GM19452 (cell line): Measurements from ENCODE around the gene TNP2.
A peak's percentile ranks its signal among the peaks of the same experiment; 100 is the strongest.

Experiments used
- ATAC-seq: cut with Tn5 transposase; IDR thresholded peaks from one replicate; pipeline ENCODE4 v1.9.1; 2021; ENCODE audit not compliant: unreplicated experiment

TNP2 gene

DNA sequence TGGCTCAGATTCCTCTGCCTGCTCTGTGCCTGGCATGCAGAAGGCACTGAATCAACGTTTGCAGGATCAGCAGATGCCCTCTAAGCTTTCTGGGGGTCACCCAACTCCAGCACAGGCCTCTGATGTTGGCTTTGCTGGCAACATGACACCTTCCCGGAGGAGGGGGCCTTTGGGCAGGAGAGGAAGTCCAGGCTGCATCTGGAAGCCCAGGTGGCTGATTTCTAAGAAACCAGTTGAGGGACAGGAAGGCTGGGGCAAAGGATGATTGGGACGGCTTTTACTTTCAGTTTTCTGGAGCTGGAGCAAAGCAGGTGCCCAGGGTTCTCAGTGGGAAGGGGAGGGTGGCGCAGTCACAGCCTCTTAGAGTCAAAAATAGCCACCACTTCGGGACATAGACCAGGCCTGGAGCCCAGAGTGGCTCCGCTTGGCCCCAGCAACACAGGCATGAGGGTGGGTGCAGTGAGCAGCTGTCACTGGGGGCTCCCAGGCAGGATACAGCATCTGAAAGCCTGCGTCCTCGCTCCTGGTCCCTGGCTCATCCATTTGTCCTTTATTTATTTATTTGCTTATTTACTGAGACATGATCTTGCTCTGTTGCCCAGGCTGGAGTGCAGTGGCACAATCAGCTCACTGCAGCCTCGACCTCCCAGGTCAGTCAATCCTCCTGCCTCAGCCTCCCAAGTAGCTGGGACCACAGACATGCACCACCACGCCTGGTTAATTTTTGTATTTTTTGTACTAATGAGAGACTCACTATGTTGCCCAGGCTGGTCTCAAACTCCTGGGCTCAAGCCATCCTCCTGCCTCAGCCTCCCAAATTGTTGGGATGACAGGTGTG is 28.3 kb downstream of the TNP2 start:
- no peak for ATAC-seq

- ATAC-seq, result no peak
These were observed 29.2 kb downstream of the TNP2 start for GRCh38 chr16:11239644-11240632.

DNA sequence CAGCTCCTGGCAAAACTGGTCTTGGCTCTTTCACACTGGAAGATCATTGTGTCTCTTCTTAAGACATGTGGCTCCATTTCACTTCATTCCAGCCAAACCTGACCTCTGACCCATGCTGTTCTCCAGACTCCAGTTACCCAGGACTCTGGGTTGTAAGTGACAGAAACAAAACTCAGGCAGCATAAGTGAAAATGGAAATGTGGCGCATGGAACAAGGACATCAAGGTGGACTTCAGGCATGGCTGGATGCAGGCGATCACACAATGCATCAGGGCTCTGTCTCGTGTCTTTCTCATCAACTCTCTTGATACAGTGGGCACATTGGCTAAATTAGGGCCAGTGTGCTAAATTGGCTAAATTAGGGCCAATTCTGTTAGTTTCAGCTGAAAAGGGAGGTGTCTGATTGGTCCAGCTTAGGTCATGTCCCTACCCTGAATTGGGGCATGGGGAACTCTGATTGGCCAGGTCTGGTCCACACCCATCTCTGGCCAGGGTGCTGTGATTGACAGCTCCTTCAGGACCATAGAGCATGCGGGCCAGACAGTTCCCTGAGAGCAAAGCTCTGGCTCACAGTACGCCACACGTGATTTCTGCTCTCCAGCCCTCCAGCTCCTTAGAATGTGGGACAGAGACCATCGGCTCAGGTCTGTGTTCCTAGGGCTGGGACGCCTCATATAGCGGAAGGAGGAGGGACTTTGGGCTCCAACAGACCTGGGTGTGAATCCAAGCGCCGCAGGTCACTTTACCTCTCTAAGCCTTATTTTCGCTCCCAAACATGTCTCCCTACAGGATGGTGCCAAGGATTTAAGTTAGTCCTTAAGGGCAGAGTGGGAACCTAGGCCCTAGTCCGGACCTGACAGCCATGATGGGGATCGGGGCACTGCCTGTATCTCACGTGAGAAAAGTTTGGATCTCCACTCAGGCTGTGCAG is 30.6 kb downstream of the TNP2 start:
- ATAC-seq, result no peak

DNA sequence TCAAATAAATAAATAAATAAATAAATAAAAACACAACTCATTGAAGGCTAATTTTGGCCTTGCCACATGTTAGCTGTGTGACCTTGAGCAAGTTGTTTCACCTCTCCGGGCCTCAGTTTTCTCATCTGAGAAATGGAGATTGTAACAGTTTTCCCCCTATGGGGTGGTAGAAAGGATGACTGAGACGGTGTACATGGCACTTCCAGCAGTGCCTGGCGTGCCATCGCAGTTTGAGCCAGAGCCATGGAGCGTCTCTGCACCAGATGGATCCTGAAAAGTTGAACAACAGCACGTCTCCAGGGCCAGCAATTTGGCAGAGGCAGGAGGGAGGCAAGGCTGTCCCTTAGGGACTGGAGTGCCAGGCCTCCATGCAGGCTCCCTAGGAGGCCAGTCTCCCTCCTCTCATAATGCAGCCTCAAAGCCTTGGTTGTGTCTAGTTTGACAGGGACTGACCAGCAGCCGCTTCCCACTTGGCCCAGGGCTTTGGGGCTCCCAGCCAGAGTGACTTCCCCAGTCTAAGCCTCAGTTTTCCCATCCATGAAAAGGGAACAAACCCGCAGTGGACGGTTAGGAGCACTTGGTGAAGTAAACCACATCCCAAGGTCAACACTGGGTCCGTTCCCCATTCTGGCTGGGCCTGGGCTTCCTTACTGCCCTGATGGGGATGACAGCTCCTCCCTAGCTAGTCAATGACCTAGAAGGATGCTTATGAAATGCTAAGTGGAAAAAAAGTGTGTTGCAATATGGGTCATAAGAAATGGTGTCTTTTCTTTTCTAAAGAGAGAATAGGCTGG is 32.5 kb downstream of the TNP2 start:
- no peak for ATAC-seq

- ATAC-seq, result no peak
These were observed 33.5 kb downstream of the TNP2 start for GRCh38 chr16:11235703-11235991.

GRCh38 chr16:11234884-11235702 is 34.0 kb downstream of the TNP2 start:
- ATAC-seq, result no peak

GRCh38 chr16:11233727-11234376 is 35.3 kb downstream of the TNP2 start:
- ATAC-seq, result no peak

GRCh38 chr16:11232852-11233726 is 36.0 kb downstream of the TNP2 start:
- ATAC-seq, result peak; percentile 50

GRCh38 chr16:11232302-11232851 is 36.7 kb downstream of the TNP2 start:
- no peak for ATAC-seq

DNA sequence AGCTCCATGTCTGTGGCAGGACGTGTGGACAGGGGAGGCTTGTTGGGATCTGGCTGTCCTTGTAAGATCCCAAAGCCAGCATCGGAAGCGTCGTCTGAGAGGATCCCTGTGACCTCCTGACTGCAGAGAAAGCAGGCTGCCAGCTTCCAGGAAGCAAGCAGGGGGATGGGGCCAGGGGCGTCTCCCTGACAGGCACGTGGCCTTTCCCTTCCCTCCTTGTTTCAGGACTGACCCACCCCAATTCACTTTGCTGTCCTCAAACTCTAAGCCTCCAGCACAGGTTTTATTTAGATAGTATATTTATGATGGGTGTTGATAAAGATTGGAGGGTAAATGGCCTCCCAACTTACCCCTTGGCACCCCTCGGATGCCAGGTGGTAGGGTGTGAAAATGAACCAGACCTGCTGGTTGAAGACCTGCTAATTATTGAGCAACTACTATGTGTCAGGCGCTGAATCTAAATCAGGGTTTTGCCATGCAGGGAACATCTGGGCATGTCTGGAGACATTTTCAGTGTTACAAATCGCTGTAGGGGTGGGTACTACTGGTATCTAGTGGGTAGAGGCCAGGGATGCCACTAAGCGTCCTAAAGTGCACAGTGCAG is 37.7 kb downstream of the TNP2 start:
- ATAC-seq, result no peak

DNA sequence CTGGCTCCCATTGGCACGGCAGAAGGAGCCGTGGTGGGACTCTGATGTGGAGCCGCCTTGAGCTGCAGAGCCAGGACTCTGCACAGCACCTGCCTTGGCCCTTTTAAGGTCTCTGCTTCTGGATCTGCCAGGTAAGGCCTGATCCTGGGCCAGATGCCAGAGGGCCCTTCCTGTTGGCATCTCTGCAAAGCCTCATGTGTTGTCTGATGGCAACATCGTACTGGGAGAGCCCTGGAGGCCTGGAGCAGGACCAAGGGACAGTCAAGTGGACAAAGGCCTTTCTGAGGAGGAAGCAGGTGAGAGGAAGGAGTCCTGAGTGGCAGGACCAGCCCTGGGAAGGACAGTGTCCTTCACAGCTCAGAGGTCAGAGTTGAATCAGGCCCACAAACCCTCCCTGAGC is 39.2 kb downstream of the TNP2 start:
- no peak for ATAC-seq

GRCh38 chr16:11229432-11229831 is 39.7 kb downstream of the TNP2 start:
- no peak for ATAC-seq

DNA sequence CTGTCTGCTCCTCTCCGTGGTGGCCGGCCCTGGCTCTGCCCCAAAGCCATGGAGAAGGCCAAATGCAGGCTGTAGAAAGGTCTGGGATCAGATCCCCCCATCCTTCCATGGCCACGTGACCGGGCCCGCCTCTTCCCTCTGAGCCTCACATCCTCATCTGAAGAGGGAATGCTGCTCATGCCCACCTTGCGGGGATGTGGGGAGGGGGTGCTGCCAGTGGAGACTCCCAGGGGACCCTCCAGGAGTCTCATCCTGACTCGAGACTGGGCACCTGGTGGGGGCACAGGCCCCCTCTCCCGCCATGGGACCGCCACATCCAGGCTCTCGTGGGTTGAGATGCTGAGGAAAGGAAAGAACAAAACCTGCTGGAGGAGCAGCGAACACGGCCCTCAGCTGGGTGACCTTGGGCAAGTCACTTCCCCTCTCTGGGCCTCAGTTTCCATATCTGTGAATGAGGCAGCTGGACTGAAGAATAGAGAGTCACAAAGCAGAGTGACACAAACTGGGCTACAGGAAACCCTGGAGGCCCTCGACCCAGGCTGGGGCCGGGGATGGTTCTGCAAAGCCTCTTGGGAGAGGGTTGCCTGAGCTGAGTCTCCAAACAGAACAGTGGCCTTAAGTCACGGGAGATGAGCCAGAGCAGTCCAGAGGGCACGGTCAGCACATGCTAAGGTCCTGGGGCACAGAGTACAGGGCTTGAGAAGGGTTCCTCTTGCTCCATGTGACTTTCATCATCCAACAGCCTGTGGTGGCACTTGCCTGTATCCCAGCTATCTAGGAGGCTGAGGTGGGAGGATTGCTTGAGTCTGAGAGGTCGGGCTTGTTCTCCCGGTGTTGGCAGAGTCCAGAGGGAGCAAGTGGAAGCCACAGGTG is 43.2 kb downstream of the TNP2 start:
- ATAC-seq, result no peak

DNA sequence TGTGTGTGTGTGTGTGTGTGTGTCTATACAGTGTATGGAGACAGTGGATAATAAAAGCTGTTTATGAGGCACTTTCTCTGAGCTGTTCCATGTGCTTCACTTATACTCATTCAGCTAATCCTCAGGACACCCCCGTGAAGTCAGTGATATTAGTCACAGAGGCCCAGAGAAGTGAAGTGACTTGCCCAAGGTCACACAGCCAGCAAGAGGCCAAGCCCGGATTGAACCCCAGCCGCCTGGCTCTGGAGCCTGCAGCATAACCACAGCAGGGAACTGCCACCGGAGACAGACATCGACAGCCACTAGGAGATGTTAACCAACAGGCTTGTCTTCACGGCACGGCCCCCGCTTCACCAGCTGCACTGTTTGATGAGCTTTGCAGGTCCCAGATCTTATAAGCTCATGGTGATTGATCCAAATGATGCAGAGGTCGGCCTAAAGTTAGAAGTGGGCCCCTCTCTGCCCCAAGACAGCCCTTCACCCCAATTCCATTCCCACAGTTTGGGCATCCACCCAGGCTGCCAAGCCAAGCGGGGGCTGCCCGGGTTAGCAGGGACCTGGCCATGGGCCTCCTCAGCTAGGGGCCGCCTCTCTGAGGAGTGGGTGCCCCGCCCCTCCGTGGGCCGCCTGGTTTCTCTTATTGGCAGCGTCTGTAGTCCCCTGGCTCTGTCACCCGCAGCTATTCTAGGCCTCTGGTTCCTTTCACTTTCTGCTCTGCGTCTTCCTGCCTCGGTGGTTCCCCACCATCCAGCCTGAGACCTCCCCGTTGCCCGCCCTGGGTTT is 44.0 kb downstream of the TNP2 start:
- peak; percentile 76 for ATAC-seq

- peak; percentile 47 for ATAC-seq
These were observed 44.8 kb downstream of the TNP2 start for GRCh38 chr16:11224096-11224893.
